Natural killer cell (primary cell): Measurements from ENCODE around the gene RAD51AP1. TPM values are rescaled to one million over a fixed set of nuclear protein-coding genes. Genes with fewer than 3 reads are reported as not detected.
A peak's percentile ranks its signal among the peaks of the same experiment; 100 is the strongest.

ENCODE experiments used
- ATAC-seq, 3 donors: fragments of 150-1000 bp in 2 of 3; fragments of 200-7000 bp in 1 of 3; cut with Tn5 transposase; 1 replicate in 1 of 3; 2 replicates in 2 of 3; pipeline ENCODE4 v1.10.0; 2021; ENCODE audit warnings: mild to moderate bottlenecking in 2 of 3, moderate library complexity in 2 of 3
- DNase-seq, 2 donors: peaks; one replicate each; pipeline versions ENCODE4 v3.0.0 to v3.0.0-alpha.2; 2013 to 2021; ENCODE audit warnings: mixed read lengths in 1 of 2
- H3K27ac ChIP-seq: one replicate; pipeline ENCODE4 v1.5.1; 2013; ENCODE audit warnings: mild to moderate bottlenecking, low read length
- H3K27me3 ChIP-seq: one replicate; pipeline ENCODE4 v1.6.1; 2013; ENCODE audit warnings: low read length; ENCODE audit not compliant: control insufficient read depth, insufficient read depth
- H3K36me3 ChIP-seq: one replicate; pipeline ENCODE4 v1.6.1; 2013; ENCODE audit warnings: low read length; ENCODE audit not compliant: control insufficient read depth, insufficient read depth
- H3K4me1 ChIP-seq: one replicate; pipeline ENCODE4 v1.6.1; 2013; ENCODE audit warnings: low read length; ENCODE audit not compliant: control insufficient read depth, insufficient read depth
- H3K4me3 ChIP-seq: one replicate; pipeline ENCODE4 v1.5.1; 2013; ENCODE audit warnings: low read length
- H3K9me3 ChIP-seq: one replicate; pipeline ENCODE4 v1.6.1; 2013; ENCODE audit warnings: low read length; ENCODE audit not compliant: control insufficient read depth, insufficient read depth
- H3K27ac Mint-ChIP-seq, 2 donors: one replicate each; pipeline ENCODE4 v1.8.0; 2022; ENCODE audit warnings: mild to moderate bottlenecking in 2 of 2, mixed read lengths in 2 of 2, moderate library complexity in 1 of 2
- H3K27me3 Mint-ChIP-seq, 2 donors: one replicate each; pipeline ENCODE4 v1.8.0; 2022; ENCODE audit warnings: low read depth in 2 of 2, mixed read lengths in 2 of 2
- H3K36me3 Mint-ChIP-seq: one replicate; pipeline ENCODE4 v1.8.0; 2022; ENCODE audit warnings: mixed read lengths
- H3K4me1 Mint-ChIP-seq, 2 donors: one replicate each; pipeline ENCODE4 v1.8.0; 2022; ENCODE audit warnings: mixed read lengths in 2 of 2
- H3K4me3 Mint-ChIP-seq: one replicate; pipeline ENCODE4 v1.8.0; 2022; ENCODE audit warnings: mild to moderate bottlenecking, moderate library complexity, mixed read lengths
- H3K9me3 Mint-ChIP-seq, 2 donors: one replicate each; pipeline ENCODE4 v1.8.0; 2022; ENCODE audit warnings: mixed read lengths in 2 of 2
- CTCF ChIP-seq: fragments of 200-600 bp; IDR thresholded peaks from one replicate; pipeline ENCODE4 v1.8.0; 2022; ENCODE audit warnings: antibody characterized with exemption
- WGBS: methylation state at CpG from one replicate; pipeline ENCODE4 v1.1.7; 2013; ENCODE audit warnings: missing lambda C conversion rate; ENCODE audit not compliant: insufficient coverage; 5-methylcytosine and 5-hydroxymethylcytosine counted together
- intact Hi-C: fragments of 100-400 bp; cut with micrococcal nuclease; formaldehyde crosslinking; loops from one replicate; pipeline ENCODE4 v1.14.2; 2022
- total RNA-seq, 4 donors: library from RNA; stranded (reverse); fragments of 120-200 nt in 1 of 4; gene quantifications; one replicate each; pipeline versions ENCODE4 v1.2.3 to v1.2.4, GENCODE V29; 2013 to 2022

The RAD51AP1 gene
- total RNA-seq, 3 donors from 2014 or later (not counting 1 experiment from before 2014, with no cell fraction given): 3.4 to 5.4 (median 5.2) TPM

GRCh38 chr12:4563336-4563735, 24.6 kb downstream of the RAD51AP1 start:
- no peaks in the 10 kb centered on the region for H3K9me3 Mint-ChIP-seq
- H3K4me1 Mint-ChIP-seq: peaks cover 18 to 23% of the 10 kb centered on the region in 2 donors
- H3K27me3 Mint-ChIP-seq: peaks cover 4 to 19% of the 10 kb centered on the region in 2 donors

GRCh38 chr12:4564818-4565217, 26.1 kb downstream of the RAD51AP1 start:
- peak overlapping the region; percentile 77 for H3K4me3 Mint-ChIP-seq
- H3K27me3 Mint-ChIP-seq: peaks cover 4 to 19% of the 10 kb centered on the region in 2 donors
- Histone ChIP-seq H3K9me3 (no peaks in the 10 kb centered on the region), H3K4me3 (no peak overlapping the region), H3K4me1 (peaks cover 32% of the 10 kb centered on the region), H3K27me3 (no peaks in the 10 kb centered on the region), H3K36me3 (no peaks in the 10 kb centered on the region), H3K27ac (no peak overlapping the region)
- peak overlapping the region in 1 of 2 donors; percentile 59 for H3K27ac Mint-ChIP-seq
- peaks cover 18 to 23% of the 10 kb centered on the region in 2 donors for H3K4me1 Mint-ChIP-seq
- ATAC-seq (no peak), DNase-seq (no peak)
- intact Hi-C loops: no loop called here
- WGBS: 14% methylated on average over 4 of the region's 5 CpGs
- no peaks in the 10 kb centered on the region for H3K9me3 Mint-ChIP-seq
- TF ChIP-seq CTCF: no peak
- no peaks in the 10 kb centered on the region for H3K36me3 Mint-ChIP-seq

More at GRCh38 chr12:4563336-4563735, 24.6 kb downstream of the RAD51AP1 start:
- H3K27ac Mint-ChIP-seq: no peak overlapping the region
- ATAC-seq: no peak
- TF ChIP-seq CTCF: no peak
- H3K4me1 ChIP-seq: peaks cover 32% of the 10 kb centered on the region
- no peaks in the 10 kb centered on the region for H3K27me3 ChIP-seq
- H3K36me3 ChIP-seq: no peaks in the 10 kb centered on the region
- peak overlapping the region; percentile 32 for H3K4me3 Mint-ChIP-seq
- H3K4me3 ChIP-seq: no peak overlapping the region
- H3K9me3 ChIP-seq: no peaks in the 10 kb centered on the region
- intact Hi-C loops: no loop called here
- no peaks in the 10 kb centered on the region for H3K36me3 Mint-ChIP-seq
- WGBS: 26% methylated on average over 3 of the region's 3 CpGs
- no peak overlapping the region for H3K27ac ChIP-seq
- DNase-seq: no peak

GRCh38 chr12:4566474-4566873, 27.8 kb downstream of the RAD51AP1 start:
- DNase-seq (no peak), ATAC-seq (no peak)
- Histone ChIP-seq H3K4me1 (peaks cover 31% of the 10 kb centered on the region), H3K9me3 (no peaks in the 10 kb centered on the region), H3K36me3 (no peaks in the 10 kb centered on the region), H3K27ac (no peak overlapping the region), H3K4me3 (no peak overlapping the region), H3K27me3 (no peaks in the 10 kb centered on the region)
- 72% methylated on average over 1 of the region's 2 CpGs for WGBS
- Mint-ChIP-seq H3K9me3 (no peaks in the 10 kb centered on the region), H3K27me3 (peaks cover 4 to 19% of the 10 kb centered on the region in 2 donors), H3K27ac (no peak overlapping the region), H3K4me3 (no peak overlapping the region), H3K36me3 (no peaks in the 10 kb centered on the region), H3K4me1 (peaks cover 18 to 23% of the 10 kb centered on the region in 2 donors)
- intact Hi-C loops: no loop called here
- no peak for TF ChIP-seq CTCF
